H1 (cell line): ENCODE measurements around the gene REPS2. TPM values are rescaled to one million over a fixed set of nuclear protein-coding genes. Genes with fewer than 3 reads are reported as not detected.

ENCODE experiments used
- CTCF ChIA-PET: fragments of 300-600 bp; sonication (Branson Sonifier 250); formaldehyde crosslinking; loops from one replicate; lab custom pipeline; 2021; ENCODE audit not compliant: partially characterized antibody; lab: Charles Lee
- POLR2A ChIA-PET: fragments of 300-600 bp; sonication (Branson Sonifier 250); formaldehyde crosslinking; loops from one replicate; lab custom pipeline; 2021; ENCODE audit warnings: inconsistent platforms; ENCODE audit not compliant: partially characterized antibody; lab: Charles Lee
- DNase-seq, 2 experiments: peaks; one replicate each; pipeline versions ENCODE4 v3.0.0 to v3.0.0-alpha.2; 2010 to 2022; ENCODE audit warnings: low spot score in 2 of 2, low read depth in 1 of 2, mixed read lengths in 1 of 2
- FAIRE-seq: peaks from 2 replicates; lab custom pipeline; 2011; peaks lifted over from hg19 to GRCh38; lab: Jason Lieb, UNC
- H2AFZ ChIP-seq: 2 replicates; pipeline ENCODE4 v1.8.1; 2012; ENCODE audit warnings: low read length, inconsistent platforms
- H2AK5ac ChIP-seq: 2 replicates; pipeline ENCODE4 v1.6.1; 2013; ENCODE audit warnings: low read depth, low read length
- H2BK120ac ChIP-seq: replicated peaks from 2 replicates; pipeline ENCODE3; 2013; ENCODE audit warnings: low read depth, low read length, inconsistent platforms
- H2BK12ac ChIP-seq: 2 replicates; pipeline ENCODE4 v1.6.1; 2013; ENCODE audit warnings: low read depth, low read length
- H2BK15ac ChIP-seq: 2 replicates; pipeline ENCODE4 v1.6.1; 2013; ENCODE audit warnings: low read length
- H2BK20ac ChIP-seq: 2 replicates; pipeline ENCODE4 v1.6.1; 2013; ENCODE audit warnings: low read length
- H2BK5ac ChIP-seq: 2 replicates; pipeline ENCODE4 v1.6.1; 2013; ENCODE audit warnings: low read depth, low read length
- H3K14ac ChIP-seq: 2 replicates; pipeline ENCODE4 v1.6.1; 2013; ENCODE audit warnings: inconsistent platforms; ENCODE audit not compliant: insufficient read length
- H3K18ac ChIP-seq: 2 replicates; pipeline ENCODE4 v1.6.1; 2013; ENCODE audit warnings: low read length; ENCODE audit errors: extremely low read depth
- H3K23ac ChIP-seq: 2 replicates; pipeline ENCODE4 v1.6.1; 2013; ENCODE audit warnings: inconsistent platforms; ENCODE audit not compliant: insufficient read length
- H3K23me2 ChIP-seq: 2 replicates; pipeline ENCODE4 v1.6.1; 2013; ENCODE audit warnings: low read depth, low read length
- H3K27ac ChIP-seq: 2 replicates; pipeline ENCODE4 v1.6.1; 2011; ENCODE audit warnings: low read depth, low read length, inconsistent platforms
- H3K27me3 ChIP-seq, 4 experiments: replicated peaks in 1 of 4; 1 replicate in 1 of 4; 2 replicates in 3 of 4; pipeline versions ENCODE4 v1.6.1 to v1.8.1; 2011 to 2013; ENCODE audit warnings: low read length in 3 of 4, mild to moderate bottlenecking in 3 of 4, inconsistent platforms in 2 of 4, mixed read lengths in 2 of 4, moderate library complexity in 1 of 4; ENCODE audit not compliant: control insufficient read depth in 3 of 4, insufficient read depth in 3 of 4; ENCODE audit errors: extremely low read depth in 1 of 4
- H3K36me3 ChIP-seq, 4 experiments: 2 replicates each; pipeline versions ENCODE4 v1.6.1 to v1.8.1; 2011 to 2013; ENCODE audit warnings: mild to moderate bottlenecking in 4 of 4, low read length in 3 of 4, moderate library complexity in 2 of 4, control low read depth in 1 of 4, inconsistent platforms in 1 of 4; ENCODE audit not compliant: insufficient read depth in 4 of 4, control insufficient read depth in 2 of 4
- H3K4ac ChIP-seq: replicated peaks from 2 replicates; pipeline ENCODE3; 2013; ENCODE audit warnings: low read length, low read depth, mixed read lengths, inconsistent platforms; ENCODE audit not compliant: insufficient read length
- H3K4me1 ChIP-seq, 4 experiments: replicated peaks in 1 of 4; 1 replicate in 1 of 4; 2 replicates in 3 of 4; pipeline versions ENCODE4 v1.6.1 to v1.8.1; 2011 to 2013; ENCODE audit warnings: low read length in 3 of 4, inconsistent platforms in 2 of 4, mixed read lengths in 1 of 4; ENCODE audit not compliant: insufficient read depth in 4 of 4, control insufficient read depth in 3 of 4
- H3K4me2 ChIP-seq, 2 experiments: 2 replicates each; pipeline versions ENCODE4 v1.6.1 to v1.8.1; 2011 to 2013; ENCODE audit warnings: low read depth in 2 of 2, low read length in 2 of 2, control low read depth in 1 of 2, inconsistent platforms in 1 of 2, mild to moderate bottlenecking in 1 of 2; ENCODE audit not compliant: insufficient read depth in 1 of 2
- H3K4me3 ChIP-seq, 4 experiments: fragments of 200-600, 300-600 bp in 1 of 4; sonication (generic), shearing (Covaris generic), sonication (Bioruptor Twin) in 1 of 4; 2 replicates each; pipeline versions ENCODE4 v1.5.1 to v1.8.1; 2011 to 2016; ENCODE audit warnings: low read length in 4 of 4, low read depth in 3 of 4, control low read depth in 2 of 4, inconsistent platforms in 2 of 4, mild to moderate bottlenecking in 2 of 4, mixed read lengths in 1 of 4, moderate library complexity in 1 of 4; ENCODE audit not compliant: insufficient read depth in 2 of 4; ENCODE audit errors: extremely low read depth in 1 of 4
- H3K56ac ChIP-seq: replicated peaks from 2 replicates; pipeline ENCODE3; 2013; ENCODE audit warnings: low read depth, mild to moderate bottlenecking, mixed read lengths, low read length, inconsistent platforms; ENCODE audit not compliant: insufficient read length
- H3K79me1 ChIP-seq: 2 replicates; pipeline ENCODE4 v1.6.1; 2013; ENCODE audit warnings: low read depth, low read length, control low read depth
- H3K79me2 ChIP-seq, 2 experiments: 2 replicates each; pipeline versions ENCODE4 v1.6.1 to v1.8.1; 2012 to 2013; ENCODE audit warnings: low read length in 2 of 2, mild to moderate bottlenecking in 2 of 2, inconsistent platforms in 1 of 2; ENCODE audit not compliant: insufficient read depth in 2 of 2, control insufficient read depth in 1 of 2
- H3K9ac ChIP-seq, 4 experiments: replicated peaks in 1 of 4; 1 replicate in 1 of 4; 2 replicates in 3 of 4; pipeline versions ENCODE4 v1.6.1 to v1.8.1; 2011 to 2013; ENCODE audit warnings: low read depth in 3 of 4, low read length in 3 of 4, control low read depth in 2 of 4, mild to moderate bottlenecking in 2 of 4, moderate library complexity in 2 of 4, inconsistent platforms in 1 of 4; ENCODE audit errors: extremely low read depth in 1 of 4
- H3K9me3 ChIP-seq, 2 experiments: 2 replicates each; pipeline versions ENCODE4 v1.6.1 to v1.8.1; 2012 to 2013; ENCODE audit warnings: mild to moderate bottlenecking in 2 of 2, moderate library complexity in 2 of 2, control low read depth in 1 of 2, inconsistent platforms in 1 of 2, low read depth in 1 of 2, low read length in 1 of 2, mixed read lengths in 1 of 2; ENCODE audit not compliant: insufficient read depth in 2 of 2
- H4K20me1 ChIP-seq, 2 experiments: replicated peaks in 1 of 2; 2 replicates each; pipeline versions ENCODE3 to v1.8.1; 2011 to 2013; ENCODE audit warnings: inconsistent platforms in 2 of 2, low read length in 2 of 2, mild to moderate bottlenecking in 1 of 2; ENCODE audit not compliant: insufficient read depth in 2 of 2, control insufficient read depth in 1 of 2
- H4K5ac ChIP-seq: 2 replicates; pipeline ENCODE4 v1.6.1; 2013; ENCODE audit warnings: low read length, low read depth, mixed read lengths, inconsistent platforms; ENCODE audit not compliant: insufficient read length
- H4K8ac ChIP-seq: 2 replicates; pipeline ENCODE4 v1.8.0; 2013; ENCODE audit warnings: mild to moderate bottlenecking, moderate library complexity, low read length, inconsistent platforms; ENCODE audit not compliant: insufficient read depth; ENCODE audit errors: extremely low read depth
- H4K91ac ChIP-seq: replicated peaks from 2 replicates; pipeline ENCODE3; 2013; ENCODE audit warnings: low read length, mixed read lengths, inconsistent platforms; ENCODE audit not compliant: insufficient read length
- ATF3 ChIP-seq: IDR thresholded peaks from 2 replicates; pipeline ENCODE4 v1.6.1; 2011; ENCODE audit warnings: low read depth, mild to moderate bottlenecking, low read length; ENCODE audit not compliant: insufficient read depth
- CTBP2 ChIP-seq: IDR thresholded peaks from 2 replicates; pipeline ENCODE4 v1.7.0; 2011; ENCODE audit warnings: borderline replicate concordance, mild to moderate bottlenecking, moderate library complexity, mixed read lengths, low read length; ENCODE audit not compliant: insufficient read depth, insufficient read length
- GABPA ChIP-seq: IDR thresholded peaks from 2 replicates; pipeline ENCODE4 v1.6.1; 2011; ENCODE audit warnings: mild to moderate bottlenecking, low read length, moderate library complexity, borderline replicate concordance; ENCODE audit not compliant: insufficient read depth
- HDAC2 ChIP-seq, 2 experiments: fragments of 300-600 bp in 1 of 2; sonication (generic) in 1 of 2; IDR thresholded peaks; 2 replicates each; pipeline ENCODE4 v1.6.1; 2011 to 2012; ENCODE audit warnings: low read depth in 2 of 2, low read length in 2 of 2, mild to moderate bottlenecking in 2 of 2, moderate library complexity in 2 of 2, borderline replicate concordance in 1 of 2, inconsistent platforms in 1 of 2
- JUND ChIP-seq: IDR thresholded peaks from 2 replicates; pipeline ENCODE4 v1.6.1; 2011; ENCODE audit warnings: mild to moderate bottlenecking, improper control_type of control experiment, low read length
- MAFK ChIP-seq: IDR thresholded peaks from 2 replicates; pipeline ENCODE4 v1.6.1; 2012; ENCODE audit warnings: low read depth, mild to moderate bottlenecking, improper control_type of control experiment, low read length
- NANOG ChIP-seq: IDR thresholded peaks from 2 replicates; pipeline ENCODE4 v1.6.1; 2011; ENCODE audit warnings: low read length, low read depth, mild to moderate bottlenecking, inconsistent platforms; ENCODE audit not compliant: insufficient read depth, poor library complexity, severe bottlenecking
- POLR2AphosphoS5 ChIP-seq: IDR thresholded peaks from 2 replicates; pipeline ENCODE4 v1.6.1; 2011; ENCODE audit warnings: low read depth, low read length
- RAD21 ChIP-seq, 2 experiments: IDR thresholded peaks in 1 of 2; conservative IDR thresholded peaks in 1 of 2; 2 replicates each; pipeline ENCODE4 v1.6.1; 2011; ENCODE audit warnings: low read depth in 2 of 2, low read length in 2 of 2, improper control_type of control experiment in 1 of 2, inconsistent platforms in 1 of 2, mild to moderate bottlenecking in 1 of 2, moderate library complexity in 1 of 2
- WGBS, 2 experiments: shearing (Covaris generic) in 1 of 2; methylation state at CpG; one replicate each; pipeline versions ENCODE4 v1.1.6 to v1.1.7; 2013 to 2015; ENCODE audit warnings: low lambda C conversion rate in 2 of 2, mixed read lengths in 2 of 2, inconsistent platforms in 1 of 2, low coverage in 1 of 2, missing lambda C conversion rate in 1 of 2; ENCODE audit not compliant: insufficient replicate concordance in 2 of 2, insufficient coverage in 1 of 2, insufficient read length in 1 of 2; ENCODE audit errors: extremely low coverage in 1 of 2, missing lambda C conversion rate in 1 of 2; 5-methylcytosine and 5-hydroxymethylcytosine counted together
- polyA plus RNA-seq, 7 experiments: library from polyadenylated mRNA; depleted of rRNA in 3 of 7; stranded (reverse) in 5 of 7; unstranded in 2 of 7; fragments of >200 nt in 5 of 7; fragments of 200-250 nt in 2 of 7; gene quantifications; 1 replicate in 5 of 7; 2 replicates in 1 of 7; 4 replicates in 1 of 7; pipeline versions ENCODE4 v1.2.1 to v1.2.3, GENCODE V29; 2011 to 2013; ENCODE audit warnings: missing spikeins in 2 of 7, mixed read lengths in 2 of 7
- total RNA-seq: library from RNA; stranded (reverse); fragmentation: NEBNext Ultra II Directional; extraction: Animal tissue kit (Norgen Biotek cat#: 25700); gene quantifications from 2 replicates; pipeline ENCODE4 v1.2.1, GENCODE V29; 2021

REPS2 gene
- total and polyA plus RNA-seq, 2 of the 8 experiments (the other 6 are each of a cell fraction or from before 2014, with no cell fraction given), result 0.79 to 4.3 TPM

DNA sequence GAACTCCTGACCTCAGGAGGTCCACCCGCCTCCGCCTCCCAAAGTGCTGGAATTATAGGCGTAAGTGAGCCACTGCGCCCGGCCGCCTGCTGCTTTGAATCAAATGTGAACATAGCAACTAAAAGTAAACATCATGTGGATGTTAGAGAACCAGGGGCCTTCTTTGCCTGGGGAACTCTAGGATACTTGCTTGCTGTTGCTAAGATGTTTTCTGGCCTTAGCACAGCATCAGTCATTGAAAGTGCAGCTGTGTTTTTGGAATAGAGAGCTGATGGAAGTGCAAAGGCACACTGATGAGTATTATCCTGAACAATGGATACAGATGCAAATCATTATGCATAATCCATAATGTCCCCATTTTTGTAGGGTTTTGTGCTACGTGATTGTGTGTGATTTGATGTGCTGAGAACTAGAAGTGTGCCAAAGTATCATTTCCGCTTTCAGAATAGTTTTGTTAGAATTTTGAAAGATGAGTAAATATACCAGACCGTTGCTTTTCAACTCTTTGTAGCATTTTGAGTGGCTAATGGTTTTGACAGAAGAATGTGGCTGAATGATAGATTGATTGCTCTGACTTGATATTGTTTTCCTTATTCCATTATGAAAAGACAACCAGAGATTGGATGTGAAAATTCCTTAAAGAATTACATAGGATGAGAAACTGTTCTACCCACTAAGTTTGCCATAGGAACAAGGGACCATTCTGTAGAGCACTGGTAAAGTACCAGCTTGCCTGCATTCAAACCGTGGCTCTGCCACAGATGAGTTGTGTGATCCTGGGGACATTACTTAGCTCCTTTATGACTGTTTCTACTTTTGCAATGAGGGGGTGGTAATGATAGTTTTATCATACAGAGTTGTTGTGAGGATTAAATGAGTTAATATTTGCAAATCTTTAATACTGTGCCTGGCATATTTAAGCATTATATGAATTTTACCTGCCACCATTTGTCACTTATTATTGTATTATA, 74.7 kb downstream of the REPS2 start:
- POLR2A ChIA-PET, result no interaction called here
- no peaks in the 10 kb centered on the region for H3K79me1 ChIP-seq

More for the DNA sequence above, 74.7 kb downstream of the REPS2 start:
- no peak overlapping the region for H4K5ac ChIP-seq
- no peak overlapping the region for H2BK120ac ChIP-seq
- no peak overlapping the region for H2BK15ac ChIP-seq
- H2AK5ac ChIP-seq, result no peak overlapping the region
- no peak overlapping the region for H3K27ac ChIP-seq
- H2BK20ac ChIP-seq, result no peak overlapping the region
- no peaks in the 10 kb centered on the region for H3K36me3 ChIP-seq
- no peaks in the 10 kb centered on the region for H3K27me3 ChIP-seq
- H2AFZ ChIP-seq, result no peak overlapping the region
- H3K79me2 ChIP-seq, result no peaks in the 10 kb centered on the region
- H3K18ac ChIP-seq, result no peak overlapping the region
- H3K4me1 ChIP-seq, result no peaks in the 10 kb centered on the region
- no peak overlapping the region for H3K4me2 ChIP-seq
- no peak for FAIRE-seq
- H2BK5ac ChIP-seq, result no peak overlapping the region
- no peak for TF ChIP-seq CTBP2
- no peak for TF ChIP-seq JUND
- TF ChIP-seq HDAC2 (IDR thresholded peaks at IDR 0.05; ENCODE audit: borderline replicate concordance in 1 of 2, low read depth in 2 of 2, low read length in 2 of 2), result no peak
- no peak for TF ChIP-seq GABPA
- no peak for TF ChIP-seq MAFK
- TF ChIP-seq NANOG, result no peak
- TF ChIP-seq RAD21 (IDR thresholded peaks at IDR 0.05 in 1 of 2, conservative IDR thresholded peaks at IDR 0.05 in 1 of 2; ENCODE audit: low read depth in 2 of 2, low read length in 2 of 2), result no peak
- TF ChIP-seq POLR2AphosphoS5, result no peak
- no peak for TF ChIP-seq ATF3
- TF ChIP-seq, all 59 proteins: peak for 0
- no peak for DNase-seq
- Histone ChIP-seq H3K4me3 (no peak overlapping the region), H3K4ac (no peak overlapping the region), H3K23ac (no peak overlapping the region), H3K9ac (no peak overlapping the region), H3K23me2 (no peaks in the 10 kb centered on the region), H2BK12ac (no peak overlapping the region), H4K8ac (no peak overlapping the region), H3K14ac (no peak overlapping the region), H3K9me3 (no peaks in the 10 kb centered on the region), H4K20me1 (no peaks in the 10 kb centered on the region), H3K56ac (no peak overlapping the region), H4K91ac (no peak overlapping the region)
- CTCF ChIA-PET, result interaction anchor here (1.1 kb wide), 1 partner anchor 28 kb away, joined by 3 read pairs; no protein-coding TSS in a partner anchor
- WGBS, 2 experiments, result 90% methylated on average over 9 of the region's 10 CpGs; no CpG with 5 or more reads in 1 of the 2 experiments
